DMS79 treated with DMSO at 0.1 percent for 48 hours (cell line): ENCODE data around the gene CEP44.
"Not testable (repeated sequence)": the region's sequence is repeated elsewhere in the genome, so short reads cannot be mapped to it uniquely, and the experiment has no call there.

ENCODE experiments used
- DNase-seq: peaks from one replicate; lab custom pipeline; 2025; lab: John Stamatoyannopoulos, UW

CEP44 gene

GRCh38 chr4:174324725-174325124, 41.0 kb downstream of the CEP44 start:
- no peak for DNase-seq

DNA sequence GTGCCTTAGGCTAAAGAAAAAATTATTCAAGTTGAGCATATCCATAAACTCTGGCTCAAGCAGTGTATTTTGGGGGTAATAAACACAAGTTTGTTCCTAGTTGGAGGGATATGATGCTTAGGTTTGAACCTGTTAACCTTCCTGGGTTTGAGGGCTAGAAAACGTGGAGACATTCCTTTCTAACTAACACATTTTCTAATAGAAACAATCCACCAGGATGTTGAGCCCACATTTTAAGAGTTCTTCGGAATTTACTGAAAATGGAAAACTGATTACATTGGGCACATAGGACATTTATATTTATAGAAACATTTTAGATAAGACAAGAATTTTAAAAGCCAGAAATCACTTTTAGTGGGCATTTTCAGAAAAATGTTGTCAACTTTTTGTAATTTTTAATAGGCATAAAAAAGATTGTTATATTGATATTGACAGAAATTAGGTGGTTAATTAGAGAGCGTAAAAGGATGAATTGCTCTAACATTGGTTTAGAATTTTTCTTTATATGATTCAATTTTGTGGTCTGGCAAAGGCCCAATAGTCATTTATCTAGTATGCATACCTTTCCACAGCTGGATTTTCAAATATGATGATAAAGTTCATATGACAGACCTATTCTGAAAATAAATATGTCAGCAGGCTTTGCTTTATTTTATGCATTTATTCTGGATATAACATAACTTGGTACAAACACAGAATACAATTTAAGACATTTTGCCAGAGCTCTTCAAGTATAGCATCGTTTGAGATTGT, 49.2 kb downstream of the CEP44 start:
- DNase-seq, result no peak

DNA sequence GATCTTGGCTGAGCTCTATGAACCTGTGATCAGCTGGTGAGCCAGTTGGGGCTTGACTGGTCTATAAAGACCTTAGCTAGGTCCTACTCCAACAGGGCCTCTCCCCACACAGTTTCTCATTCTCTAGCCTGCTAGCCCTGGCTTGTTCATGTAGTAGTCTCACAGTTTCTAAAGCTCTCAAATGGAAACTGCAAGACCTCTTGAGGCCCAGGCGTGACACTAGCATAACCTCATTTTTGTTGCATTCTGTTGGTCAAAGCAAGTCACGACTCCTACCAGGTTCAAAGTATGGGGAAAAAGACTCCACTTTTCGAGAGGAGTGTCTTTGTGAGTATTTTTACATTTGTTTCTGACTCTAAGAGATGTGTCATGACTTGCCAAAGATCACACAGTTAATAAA, 50.9 kb downstream of the CEP44 start:
- DNase-seq, result no peak

DNA sequence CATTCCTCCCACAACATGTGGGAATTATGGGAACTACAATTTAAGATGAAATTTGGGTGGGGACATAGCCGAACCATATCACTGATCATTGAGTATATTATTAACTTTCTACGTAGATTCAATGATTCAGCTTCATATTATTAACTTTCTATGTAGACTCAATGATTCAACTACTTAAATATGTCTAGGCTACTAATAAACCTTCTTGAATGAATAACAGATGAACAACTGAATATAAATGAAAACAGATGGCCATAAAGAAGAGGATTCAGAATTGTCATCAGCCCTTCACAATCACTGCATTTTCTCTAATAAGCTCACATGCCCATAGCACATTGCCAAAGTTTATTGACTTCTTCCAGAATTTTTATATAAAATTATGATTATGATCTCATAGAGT, 57.0 kb downstream of the CEP44 start:
- DNase-seq, result no peak

DNA sequence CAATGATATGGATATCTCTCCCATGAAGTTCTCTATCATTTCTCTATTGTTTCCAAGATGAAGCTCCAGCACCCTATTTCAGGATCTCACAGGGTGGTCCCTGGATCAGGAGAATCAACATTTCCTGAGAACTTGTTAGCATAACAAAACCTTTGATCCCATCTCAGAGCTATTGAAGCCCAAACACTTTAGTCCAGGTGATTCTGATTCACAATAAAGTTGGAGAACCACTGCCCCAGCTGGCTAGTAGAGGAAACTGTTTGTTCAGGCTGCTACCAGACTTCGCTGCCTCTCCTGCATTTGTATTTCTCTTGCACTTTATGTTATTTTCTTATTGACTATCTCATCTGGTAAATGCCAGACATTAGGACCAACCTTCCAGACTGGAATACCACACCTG, 65.4 kb downstream of the CEP44 start:
- DNase-seq, result no peak

DNA sequence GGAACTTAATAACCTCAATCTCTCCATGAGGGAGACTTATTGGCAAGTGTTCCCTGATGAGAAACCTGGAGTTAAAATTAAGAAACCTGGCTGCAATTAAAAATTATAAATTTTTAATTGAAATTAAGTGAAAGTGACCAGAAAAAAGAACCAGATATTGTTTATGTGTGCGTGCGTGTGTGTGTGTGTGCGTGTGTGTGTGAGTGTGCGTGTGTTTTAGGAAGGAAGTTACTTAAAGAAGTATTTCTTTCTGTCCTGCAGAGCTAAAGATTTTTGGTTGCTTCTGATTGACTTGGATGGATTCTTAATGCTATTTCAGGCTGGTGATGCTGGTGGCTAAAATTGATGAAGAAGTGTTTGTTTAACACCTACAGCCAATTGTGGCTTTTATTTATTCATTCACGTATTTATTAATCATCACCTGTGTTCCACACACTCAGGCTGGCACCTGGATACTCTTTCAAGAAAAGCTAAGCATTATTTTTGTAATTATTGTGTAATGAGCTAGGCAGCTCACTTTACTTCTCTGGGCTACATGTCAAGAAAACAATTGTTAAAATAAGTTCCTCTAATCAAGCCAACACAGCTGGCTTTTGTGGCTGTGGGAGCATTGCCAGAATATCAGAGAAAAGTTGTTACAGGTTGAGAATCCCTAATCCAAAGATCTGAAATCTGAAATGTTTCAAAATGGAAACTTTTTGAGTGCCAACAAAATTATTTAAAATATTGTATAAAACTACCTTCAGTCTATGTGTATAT, 68.5 kb downstream of the CEP44 start:
- DNase-seq, result no peak

DNA sequence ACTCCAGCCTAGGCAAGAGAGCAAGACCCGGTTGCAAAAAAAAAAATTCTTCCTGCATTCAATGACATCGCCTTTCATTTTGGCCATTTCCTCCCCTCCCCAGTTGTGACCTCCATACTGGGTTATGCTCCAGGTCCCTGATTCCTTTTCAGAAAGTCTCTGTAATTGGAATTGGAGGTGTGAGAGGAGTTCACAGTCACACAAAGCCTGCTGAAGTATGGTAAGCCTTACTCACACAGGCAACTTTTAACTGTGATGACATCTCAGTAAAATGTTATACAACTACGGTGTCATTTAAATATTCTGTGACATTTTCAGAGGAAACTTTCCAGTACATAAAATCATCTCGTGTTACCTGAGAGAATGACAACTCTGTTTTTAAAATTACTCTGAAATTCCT, 73.6 kb downstream of the CEP44 start:
- DNase-seq, result no peak

DNA sequence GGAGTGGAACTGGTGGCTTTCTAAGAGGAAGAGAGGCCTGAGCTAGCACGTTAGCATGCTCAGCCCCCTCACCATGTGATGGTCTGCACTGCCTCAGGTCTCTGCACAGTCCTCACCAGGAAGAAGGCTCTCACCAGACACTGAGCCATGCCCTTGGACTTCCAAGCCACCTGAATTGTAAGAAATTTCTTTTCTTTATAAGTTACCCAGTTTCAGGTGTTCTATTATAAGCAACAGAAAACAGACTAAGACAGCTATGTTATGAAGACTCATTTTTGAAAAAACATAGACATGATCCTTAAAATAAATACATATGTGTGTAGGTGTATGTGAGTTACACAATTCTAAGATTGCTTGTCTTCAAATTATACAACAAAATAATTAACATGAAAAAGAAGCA, 74.7 kb downstream of the CEP44 start:
- DNase-seq, result no peak

DNA sequence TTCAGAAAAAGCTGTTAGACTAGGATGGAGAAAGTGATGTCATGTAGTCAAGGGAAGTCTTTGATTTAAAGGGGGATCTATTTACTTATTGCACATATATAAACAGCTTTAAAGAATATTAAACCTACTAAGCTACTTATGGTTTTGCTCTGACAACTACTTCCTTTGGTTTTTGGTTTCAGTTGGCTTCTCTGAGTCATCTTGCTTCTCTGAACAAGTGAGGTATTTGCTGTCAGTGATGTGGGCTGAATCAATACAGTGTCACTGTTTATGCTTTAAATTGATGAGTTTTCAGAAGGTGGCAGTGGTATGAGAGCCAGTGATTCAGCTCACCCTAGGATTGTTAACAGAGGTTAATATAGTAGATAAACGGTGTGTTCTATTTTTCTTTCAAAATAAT, 75.1 kb downstream of the CEP44 start:
- no peak for DNase-seq

- DNase-seq, result no peak
Observed at GRCh38 chr4:174362340-174362739, 78.6 kb downstream of the CEP44 start.

- not testable (repeated sequence) for DNase-seq
Observed at GRCh38 chr4:174363782-174364181, 80.1 kb downstream of the CEP44 start.

- DNase-seq, result no peak
Observed at GRCh38 chr4:174365018-174365587, 81.4 kb downstream of the CEP44 start.

GRCh38 chr4:174369985-174370384, 86.3 kb downstream of the CEP44 start:
- DNase-seq, result no peak

DNA sequence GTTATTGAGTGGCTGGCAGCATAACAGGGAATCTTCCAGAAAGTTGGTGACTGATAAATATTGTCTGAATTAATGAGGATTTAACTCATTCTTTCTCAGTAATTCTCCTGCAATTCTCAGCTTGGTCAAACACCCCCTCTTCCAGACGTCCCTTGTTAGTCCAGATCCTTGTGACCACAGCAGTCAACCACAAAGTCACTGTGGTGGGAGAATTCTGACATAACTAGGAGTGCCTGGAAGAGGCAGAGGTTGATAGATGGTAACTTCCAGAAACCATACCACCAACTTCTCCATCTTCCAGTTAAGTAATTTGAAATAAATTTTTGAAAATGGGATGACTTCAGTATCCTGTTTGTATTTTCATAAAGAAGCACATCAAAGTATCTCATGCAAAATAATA, 90.1 kb downstream of the CEP44 start:
- no peak for DNase-seq

DNA sequence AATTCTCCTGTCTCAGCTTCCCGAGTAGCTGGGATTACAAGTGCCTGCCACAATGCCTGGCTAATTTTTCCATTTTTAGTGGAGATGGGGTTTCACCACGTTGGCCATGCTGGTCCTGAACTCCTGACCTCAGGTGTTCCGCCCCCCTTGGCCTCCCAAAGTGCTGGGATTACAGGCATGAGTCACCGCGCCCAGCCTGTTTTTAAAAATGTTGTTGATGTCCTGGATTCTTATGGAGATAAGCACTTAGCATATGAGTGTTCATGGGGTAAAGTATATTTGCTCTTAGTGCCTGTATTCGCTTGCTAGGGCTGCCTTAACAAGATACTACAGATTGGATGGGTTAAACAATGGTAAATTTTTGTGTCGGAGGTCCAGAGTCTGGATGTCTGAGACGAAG, 91.7 kb downstream of the CEP44 start:
- no peak for DNase-seq

GRCh38 chr4:174377613-174378012, 93.9 kb downstream of the CEP44 start:
- DNase-seq, result no peak

- DNase-seq, result no peak
Observed at GRCh38 chr4:174378951-174379350, 95.2 kb downstream of the CEP44 start.

DNA sequence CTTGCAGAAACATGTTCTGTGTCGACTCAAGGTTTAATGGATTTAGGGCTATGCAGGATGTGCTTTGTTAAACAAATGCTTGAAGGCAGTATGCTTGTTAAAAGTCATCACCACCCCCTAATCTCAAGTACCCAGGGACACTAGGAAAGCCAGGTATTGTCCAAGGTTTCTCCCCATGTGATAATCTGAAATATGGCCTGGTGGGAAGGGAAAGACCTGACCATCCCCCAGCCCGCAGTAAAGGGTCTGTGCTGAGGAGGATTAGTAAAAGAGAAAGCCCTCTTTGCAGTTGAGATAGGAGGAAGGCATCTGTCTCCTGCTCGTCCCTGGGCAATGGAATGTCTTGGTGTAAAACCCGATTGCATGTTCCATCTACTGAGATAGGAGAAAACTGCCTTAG, 96.5 kb downstream of the CEP44 start:
- DNase-seq, result not testable (repeated sequence)

DNA sequence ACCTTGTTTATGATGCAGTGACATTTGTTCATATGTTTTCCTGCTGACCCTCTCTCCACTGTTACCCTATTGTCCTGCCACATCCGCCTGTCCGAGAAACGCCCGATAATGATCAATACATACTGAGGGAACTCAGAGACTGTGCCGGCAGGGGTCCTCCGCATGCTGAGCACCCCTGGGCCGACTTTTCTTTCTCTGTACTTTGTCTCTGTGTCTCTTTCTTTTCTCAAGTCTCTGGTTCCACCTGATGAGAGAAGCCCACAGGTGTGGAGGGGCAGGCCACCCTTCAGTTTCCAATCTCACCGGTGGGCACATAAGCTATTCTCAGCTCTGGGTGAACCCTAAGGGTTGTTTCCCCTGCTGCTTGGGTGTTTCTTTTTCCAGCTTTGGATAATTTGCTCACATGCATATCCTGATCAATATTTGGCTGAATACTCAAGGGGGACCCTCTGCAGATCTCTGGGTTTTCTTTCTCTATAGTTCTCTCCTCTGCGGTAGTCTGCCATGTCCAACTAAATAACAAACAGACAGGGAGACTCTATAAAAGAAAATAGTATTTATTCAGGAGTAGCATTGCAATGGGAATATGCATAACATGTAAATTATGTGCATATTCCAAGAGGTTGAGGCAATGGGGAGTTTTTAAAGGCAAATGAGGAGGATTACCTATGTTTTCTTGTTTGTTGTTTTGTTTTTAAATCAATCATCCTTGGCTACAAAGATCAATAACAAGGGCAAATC, 97.2 kb downstream of the CEP44 start:
- DNase-seq, result no peak

DNA sequence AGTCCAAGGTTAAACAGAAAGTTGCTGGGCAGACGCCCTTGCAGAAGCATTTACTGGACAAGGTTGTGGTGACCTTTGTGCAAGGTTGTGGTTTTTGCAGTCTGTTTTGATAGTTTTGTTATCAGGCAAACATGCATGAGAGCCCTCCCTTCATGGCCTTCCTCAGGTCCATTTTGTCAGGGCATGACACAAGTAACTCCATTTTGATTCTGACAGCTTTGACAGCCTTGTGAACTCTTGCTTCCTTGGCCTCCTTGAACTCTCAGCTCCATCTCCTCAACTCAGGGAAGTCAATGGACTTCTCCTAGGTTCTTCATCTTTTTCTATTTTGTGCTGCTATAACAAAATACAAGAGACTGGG, 97.7 kb downstream of the CEP44 start:
- DNase-seq, result no peak
